CD4-positive, alpha-beta T cell treated with Interleukin-15 for 1 hour (primary cell): ENCODE measurements around the gene MEF2D.

Experiments
- DNase-seq: peaks from one replicate; pipeline ENCODE4 v3.0.0-alpha.2; 2020

MEF2D gene

GRCh38 chr1:156439777-156440183 lies 60.8 kb downstream of the MEF2D start:
- DNase-seq, result no peak

- no peak for DNase-seq
Observed at GRCh38 chr1:156439036-156439776, 61.4 kb downstream of the MEF2D start.

GRCh38 chr1:156438278-156438987 lies 62.1 kb downstream of the MEF2D start:
- DNase-seq, result no peak

GRCh38 chr1:156437037-156437867 lies 63.3 kb downstream of the MEF2D start:
- DNase-seq, result no peak

- no peak for DNase-seq
Observed at GRCh38 chr1:156436141-156437036, 64.2 kb downstream of the MEF2D start.

GRCh38 chr1:156435545-156436140 lies 64.9 kb downstream of the MEF2D start:
- no peak for DNase-seq

- DNase-seq, result no peak
Observed at GRCh38 chr1:156434989-156435544, 65.5 kb downstream of the MEF2D start.

- no peak for DNase-seq
Observed at GRCh38 chr1:156433602-156434001, 67.0 kb downstream of the MEF2D start.

- DNase-seq, result no peak
Observed at GRCh38 chr1:156433032-156433431, 67.5 kb downstream of the MEF2D start.

- no peak for DNase-seq
Observed at GRCh38 chr1:156432669-156433018, 67.9 kb downstream of the MEF2D start.

- DNase-seq, result no peak
Observed at GRCh38 chr1:156431769-156432668, 68.6 kb downstream of the MEF2D start.

- DNase-seq, result no peak
Observed at GRCh38 chr1:156431366-156431765, 69.2 kb downstream of the MEF2D start.

GRCh38 chr1:156430866-156431265 lies 69.7 kb downstream of the MEF2D start:
- no peak for DNase-seq

- DNase-seq, result no peak
Observed at GRCh38 chr1:156430303-156430702, 70.3 kb downstream of the MEF2D start.

- DNase-seq, result no peak
Observed at GRCh38 chr1:156429313-156430060, 71.1 kb downstream of the MEF2D start.

- DNase-seq, result no peak
Observed at GRCh38 chr1:156428746-156429288, 71.8 kb downstream of the MEF2D start.

- no peak for DNase-seq
Observed at GRCh38 chr1:156427957-156428356, 72.6 kb downstream of the MEF2D start.

GRCh38 chr1:156425943-156426342 lies 74.6 kb downstream of the MEF2D start:
- DNase-seq, result no peak

GRCh38 chr1:156424806-156425432 lies 75.7 kb downstream of the MEF2D start:
- no peak for DNase-seq
